OCI-LY7 (cell line): ENCODE results near the gene SIGMAR1.

Experiments used
- CTCF ChIP-seq: fragments of 200-600 bp; sonication (generic); conservative IDR thresholded peaks from 2 replicates; pipeline ENCODE4 v1.5.1; 2014; ENCODE audit warnings: mild to moderate bottlenecking, antibody characterized with exemption, low read length, moderate library complexity, mixed read lengths
- EZH2phosphoT487 ChIP-seq: fragments of 200-600 bp; sonication (generic); IDR thresholded peaks from 2 replicates; pipeline ENCODE4 v1.6.1; 2018; ENCODE audit warnings: low read depth, borderline replicate concordance, mild to moderate bottlenecking, mixed run types, antibody characterized with exemption, low read length, moderate library complexity, mixed read lengths

GRCh38 chr9:34647651-34648050, 10.1 kb upstream of the SIGMAR1 start:
- TF ChIP-seq CTCF (no peak), EZH2phosphoT487 (no peak)
